ENCODE results near the gene PCDH9. TPM values are rescaled to one million over a fixed set of nuclear protein-coding genes. Genes with fewer than 3 reads are reported as not detected.

The PCDH9 gene
- total and polyA plus RNA-seq, 8 donors, result 0.46 to 3.8 (median 1.5) TPM

- TF ChIP-seq CTCF (IDR thresholded peaks at IDR 0.05), result no peak
- no peak overlapping the region for H3K27ac ChIP-seq
- intact Hi-C loops (cut with DNase I), result no loop called here
- 17 to 46% methylated on average over 1 of the region's 1 CpG for WGBS, 2 donors
- no peaks in the 10 kb centered on the region for H3K4me1 ChIP-seq
- H3K36me3 ChIP-seq, result no peaks in the 10 kb centered on the region
- DNase-seq (no peak), FAIRE-seq (no peak), ATAC-seq (no peak)
- H3K9me3 ChIP-seq, result no peaks in the 10 kb centered on the region
- H3K4me3 ChIP-seq, result no peak overlapping the region
- H3K27me3 ChIP-seq, result peaks cover 0 to 5% (median 0%) of the 10 kb centered on the region in 4 donors
These were observed 891.6 kb downstream of the PCDH9 start for GRCh38 chr13:66338542-66338941.

DNA sequence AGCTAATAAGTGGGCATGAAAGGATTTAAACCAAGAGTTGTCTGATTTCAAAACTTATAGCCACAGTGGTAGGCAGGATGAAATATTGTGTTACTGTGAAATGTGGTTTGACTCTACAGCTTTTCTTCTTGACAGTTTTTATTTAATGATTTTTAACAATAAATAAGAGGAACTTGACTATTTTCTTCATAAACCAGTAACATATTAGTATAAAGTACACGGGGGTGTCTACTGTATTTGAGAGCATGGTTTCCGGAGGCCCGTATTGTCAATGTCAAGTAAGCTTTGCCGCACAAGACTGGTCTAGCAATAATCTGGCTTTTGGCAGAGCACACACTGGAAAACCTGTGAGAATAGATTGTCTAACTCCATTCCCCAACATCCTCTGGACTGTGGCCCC is 894.5 kb downstream of the PCDH9 start:
- DNase-seq (no peak), ATAC-seq (no peak), FAIRE-seq (no peak)
- intact Hi-C loops (cut with DNase I), result no loop called here
- no peak overlapping the region for H3K4me3 ChIP-seq
- no peaks in the 10 kb centered on the region for H3K36me3 ChIP-seq
- TF ChIP-seq CTCF (IDR thresholded peaks at IDR 0.05), result no peak
- no peak overlapping the region for H3K27ac ChIP-seq
- H3K4me1 ChIP-seq, result no peaks in the 10 kb centered on the region
- no peaks in the 10 kb centered on the region for H3K9me3 ChIP-seq
- H3K27me3 ChIP-seq, result no peaks in the 10 kb centered on the region
- 89% methylated on average over 4 of the region's 4 CpGs for WGBS, 2 donors

DNA sequence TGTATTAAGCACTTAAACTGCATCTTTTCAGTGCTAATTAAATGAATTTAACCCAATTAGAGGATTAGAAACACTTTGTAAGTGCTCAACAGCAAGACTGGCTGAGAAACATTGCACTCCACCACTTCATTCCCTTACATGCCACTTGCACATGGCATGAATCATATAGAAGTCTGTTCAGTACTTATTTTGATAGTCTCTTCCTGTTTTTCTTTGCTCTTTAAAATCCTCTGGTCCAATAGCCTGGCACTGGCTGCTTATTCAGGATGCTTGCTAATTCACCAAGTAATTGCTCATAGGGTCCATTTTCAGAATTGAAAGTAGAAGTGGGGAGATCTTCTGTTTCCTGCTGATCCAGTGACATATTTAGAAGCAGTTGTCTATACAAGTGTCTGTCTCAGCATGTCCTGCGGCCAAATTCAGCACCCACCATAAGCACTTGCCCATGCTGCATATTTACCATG is 900.1 kb downstream of the PCDH9 start:
- Histone ChIP-seq H3K9me3 (no peaks in the 10 kb centered on the region), H3K36me3 (no peaks in the 10 kb centered on the region), H3K4me3 (no peak overlapping the region), H3K27ac (no peak overlapping the region), H3K4me1 (no peaks in the 10 kb centered on the region), H3K27me3 (no peaks in the 10 kb centered on the region)
- no peak for TF ChIP-seq CTCF (IDR thresholded peaks at IDR 0.05)
- WGBS, 2 donors, result 77 to 79% methylated on average over 1 of the region's 1 CpG
- ATAC-seq (no peak), DNase-seq (no peak), FAIRE-seq (no peak)
- intact Hi-C loops (cut with DNase I), result no loop called here

DNA sequence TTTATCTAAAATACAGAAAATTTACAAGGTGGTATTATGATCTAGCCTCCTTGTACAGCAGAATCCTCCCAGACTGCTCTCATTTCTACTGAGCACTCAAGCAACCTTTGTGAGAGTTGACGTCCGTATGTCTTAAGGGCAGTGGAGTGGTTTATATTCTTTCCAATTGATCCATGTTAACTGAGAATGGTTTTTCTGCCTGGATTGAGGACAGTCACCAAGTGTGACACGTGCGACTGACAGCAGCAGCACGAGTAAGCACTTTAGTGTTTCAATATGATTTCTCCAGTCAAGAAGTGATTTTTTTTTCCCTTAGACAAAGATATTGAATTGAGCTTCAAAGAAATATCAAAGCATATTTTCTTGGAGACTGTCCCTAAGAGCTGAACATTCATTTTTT is 901.7 kb downstream of the PCDH9 start:
- H3K27me3 ChIP-seq, result no peaks in the 10 kb centered on the region
- 76 to 79% methylated on average over 5 of the region's 5 CpGs for WGBS, 2 donors
- no peaks in the 10 kb centered on the region for H3K9me3 ChIP-seq
- TF ChIP-seq CTCF (IDR thresholded peaks at IDR 0.05), result no peak
- intact Hi-C loops (cut with DNase I), result no loop called here
- no peak for FAIRE-seq
- no peaks in the 10 kb centered on the region for H3K36me3 ChIP-seq
- no peak for DNase-seq
- no peak overlapping the region for H3K4me3 ChIP-seq
- no peak overlapping the region for H3K27ac ChIP-seq
- no peaks in the 10 kb centered on the region for H3K4me1 ChIP-seq
- no peak for ATAC-seq

GRCh38 chr13:66323745-66324347 is 906.3 kb downstream of the PCDH9 start:
- 64 to 82% methylated on average over 3 of the region's 3 CpGs for WGBS, 2 donors
- H3K27ac ChIP-seq, result no peak overlapping the region
- FAIRE-seq (no peak), DNase-seq (no peak), ATAC-seq (no peak)
- H3K27me3 ChIP-seq, result no peaks in the 10 kb centered on the region
- H3K4me3 ChIP-seq, result no peak overlapping the region
- H3K4me1 ChIP-seq, result no peaks in the 10 kb centered on the region
- no peak for TF ChIP-seq CTCF (IDR thresholded peaks at IDR 0.05)
- H3K9me3 ChIP-seq, result no peaks in the 10 kb centered on the region
- no peaks in the 10 kb centered on the region for H3K36me3 ChIP-seq
- intact Hi-C loops (cut with DNase I), result no loop called here
